GM18498 (cell line): ENCODE results near the gene HELQ.

Experiments
- ATAC-seq: cut with Tn5 transposase; IDR thresholded peaks from one replicate; pipeline ENCODE4 v1.9.1; 2021; ENCODE audit warnings: mild to moderate bottlenecking, moderate library complexity; ENCODE audit not compliant: unreplicated experiment

HELQ gene

DNA sequence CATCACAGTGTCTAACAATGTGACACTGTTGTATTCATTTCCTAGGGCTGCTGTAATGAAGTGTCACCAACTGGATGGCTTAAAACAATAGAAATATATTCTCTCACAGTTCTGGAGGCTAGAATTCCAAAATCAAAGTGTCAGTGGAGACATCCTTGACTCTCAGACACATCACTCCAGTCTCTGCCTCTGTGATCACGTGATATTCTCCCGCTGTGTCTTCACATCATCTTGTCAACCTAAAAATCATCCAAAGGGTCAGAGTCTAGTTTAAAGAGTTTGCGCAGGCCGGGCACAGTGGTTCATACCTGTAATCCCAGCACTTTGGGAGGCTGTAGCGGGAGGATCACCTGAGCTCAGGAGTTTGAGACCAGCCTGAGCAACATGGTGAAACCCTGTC, 84.4 kb downstream of the HELQ start:
- no peak for ATAC-seq

DNA sequence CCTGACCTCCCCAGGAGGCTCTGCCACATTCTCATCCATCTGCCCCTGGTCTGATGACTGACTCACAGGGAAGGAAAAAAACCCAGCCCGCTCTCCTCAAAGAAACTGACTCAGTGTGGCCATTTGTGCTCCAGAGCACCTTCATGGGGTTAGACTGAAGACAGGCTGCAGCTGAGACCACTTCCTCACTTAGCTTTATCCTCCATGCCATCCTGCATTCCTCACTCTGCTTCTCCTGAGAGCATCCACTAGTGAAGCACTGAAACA, 85.0 kb downstream of the HELQ start:
- ATAC-seq = no peak

DNA sequence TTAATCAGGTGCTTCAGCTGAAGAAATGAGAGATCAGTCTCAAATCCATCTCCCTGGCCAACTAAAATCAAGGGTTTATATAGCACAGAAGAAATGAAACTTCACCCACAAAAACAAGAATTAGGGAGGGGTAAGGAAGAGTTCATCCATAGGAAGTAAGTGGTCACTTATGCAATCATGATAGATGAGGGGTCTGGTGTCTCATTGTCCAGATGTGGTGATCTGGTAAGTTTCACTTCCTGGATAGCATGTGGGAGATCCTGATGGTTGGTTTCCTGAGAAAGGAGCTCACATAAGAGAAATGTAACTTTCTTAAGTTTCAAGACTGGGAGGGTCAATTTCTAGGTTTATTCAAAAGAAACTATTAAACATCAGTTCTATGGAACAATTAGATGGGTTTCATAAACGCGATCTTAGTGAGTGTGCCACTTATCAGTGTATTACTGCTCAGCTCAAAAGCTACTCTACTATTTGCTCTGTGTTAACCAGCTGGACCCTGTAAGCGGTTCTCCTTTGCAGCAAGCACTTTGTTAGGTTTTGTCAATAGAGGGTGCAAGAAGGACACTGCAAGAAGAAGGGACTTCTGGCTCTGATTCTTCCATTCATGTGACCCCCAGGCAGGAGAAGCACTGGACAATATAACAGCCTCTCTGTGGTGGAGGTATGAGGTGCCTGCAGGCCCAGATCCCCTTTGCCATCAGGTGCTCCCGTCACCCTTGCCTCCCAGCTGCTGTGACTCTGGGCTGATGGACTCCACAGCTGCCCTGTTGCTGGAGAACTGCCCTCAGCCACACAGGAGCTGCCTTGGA, 85.6 kb downstream of the HELQ start:
- ATAC-seq = no peak

DNA sequence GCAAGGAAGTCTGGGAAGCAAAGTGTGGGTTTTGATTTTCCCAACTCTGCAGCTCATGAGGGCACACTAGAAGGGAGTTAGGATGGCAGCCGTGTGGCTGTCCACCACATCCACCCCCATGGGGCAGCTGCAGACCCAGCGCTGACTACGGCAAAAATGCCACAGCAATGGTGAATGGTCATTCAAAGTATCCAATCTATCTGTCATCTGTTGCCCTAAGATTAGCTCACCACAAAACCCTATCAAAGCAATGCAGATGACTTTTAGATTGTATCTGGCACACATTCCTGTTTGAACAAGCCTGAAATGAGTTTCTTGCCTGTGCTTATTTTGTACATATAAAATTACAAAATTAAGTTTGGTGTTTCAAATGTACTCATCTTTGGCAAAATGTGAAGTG, 91.3 kb downstream of the HELQ start:
- ATAC-seq = no peak

DNA sequence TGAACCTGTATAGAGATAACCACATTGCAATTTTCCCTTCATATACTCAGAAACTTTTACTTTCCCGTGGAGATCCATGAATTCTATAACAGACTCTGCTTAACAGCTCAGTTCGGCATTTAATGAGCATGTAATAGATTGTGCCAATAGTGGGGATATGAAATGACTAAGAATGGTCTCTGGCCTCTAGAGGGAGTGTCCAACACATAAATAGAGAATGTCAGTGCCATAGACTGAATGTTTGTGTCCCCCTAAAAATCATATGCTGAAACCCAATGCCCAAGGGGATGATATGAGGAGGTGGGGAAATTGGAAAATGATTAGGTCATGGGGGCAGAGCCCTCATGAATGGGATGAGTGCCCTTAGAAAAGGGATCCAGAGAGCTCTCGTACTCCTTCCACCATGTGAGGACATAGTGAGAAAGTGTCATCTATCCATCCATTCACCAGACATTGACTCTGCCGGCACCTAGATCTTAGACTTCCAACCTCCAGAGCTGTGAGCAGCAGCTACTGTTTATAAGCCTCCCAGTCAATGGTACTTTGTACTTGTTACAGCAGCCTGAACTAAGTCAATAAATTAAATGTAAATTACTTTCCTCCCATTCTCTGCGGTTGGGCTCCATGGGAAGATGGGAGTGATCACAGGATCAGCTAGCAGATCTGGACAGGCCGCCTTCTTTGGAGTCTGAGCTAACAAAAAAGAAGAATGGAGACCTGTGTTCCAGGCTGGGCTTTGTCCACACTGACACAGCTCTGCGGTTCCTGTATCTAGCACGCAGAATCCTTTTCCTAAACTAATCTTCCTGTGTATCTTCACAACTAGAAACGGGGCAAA, 92.9 kb downstream of the HELQ start:
- peak; percentile 70 for ATAC-seq

DNA sequence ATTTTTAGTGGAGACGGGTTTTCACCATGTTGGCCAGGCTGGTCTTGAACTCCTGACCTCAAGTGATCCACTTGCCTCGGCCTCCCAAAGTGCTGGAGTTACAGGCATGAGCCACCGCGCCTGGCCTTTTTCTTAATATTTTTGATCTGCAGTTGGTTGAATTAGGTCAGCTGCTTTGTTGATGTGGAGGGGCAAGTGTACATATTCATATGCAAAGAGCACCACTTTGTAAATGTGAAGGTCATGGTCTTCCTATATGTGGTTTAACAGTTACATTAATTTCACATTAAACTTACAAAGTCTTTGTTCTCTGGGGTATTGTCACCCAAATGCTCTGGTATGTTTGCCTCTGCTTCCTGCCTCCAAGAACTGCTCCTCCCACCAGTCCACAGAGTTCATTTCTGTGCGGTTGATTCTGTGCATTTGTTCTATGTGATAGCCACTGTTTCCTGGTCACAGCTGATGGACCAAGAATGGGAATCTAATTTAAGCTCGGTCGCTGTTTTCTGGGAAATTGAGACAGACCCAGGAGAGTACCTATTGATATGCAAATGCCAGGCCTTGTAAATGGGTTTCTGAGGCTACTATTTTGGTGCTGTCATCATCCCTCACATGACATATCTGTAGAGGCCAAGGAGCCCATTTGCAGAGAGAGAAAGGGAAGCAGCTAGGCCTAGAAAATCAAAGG, 94.1 kb downstream of the HELQ start:
- no peak for ATAC-seq

DNA sequence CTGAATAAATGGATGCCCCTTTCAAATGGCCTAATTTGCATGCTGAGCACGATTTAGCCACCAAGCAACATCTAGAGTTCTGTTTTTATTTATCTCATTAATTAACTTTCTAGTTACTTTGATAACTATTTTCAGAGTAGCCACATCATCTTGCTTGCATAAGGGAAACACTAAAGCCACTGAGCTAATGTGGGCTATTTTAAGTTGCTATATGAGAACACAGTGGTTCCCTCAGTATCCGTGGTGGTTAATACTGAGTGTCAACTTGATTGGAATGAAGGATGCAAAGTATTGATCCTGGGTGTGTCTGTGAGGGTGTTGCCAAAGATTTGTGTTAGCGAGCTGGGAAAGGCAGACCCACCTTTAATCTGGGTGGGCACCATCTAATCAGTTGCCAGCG, 95.6 kb downstream of the HELQ start:
- ATAC-seq = no peak

DNA sequence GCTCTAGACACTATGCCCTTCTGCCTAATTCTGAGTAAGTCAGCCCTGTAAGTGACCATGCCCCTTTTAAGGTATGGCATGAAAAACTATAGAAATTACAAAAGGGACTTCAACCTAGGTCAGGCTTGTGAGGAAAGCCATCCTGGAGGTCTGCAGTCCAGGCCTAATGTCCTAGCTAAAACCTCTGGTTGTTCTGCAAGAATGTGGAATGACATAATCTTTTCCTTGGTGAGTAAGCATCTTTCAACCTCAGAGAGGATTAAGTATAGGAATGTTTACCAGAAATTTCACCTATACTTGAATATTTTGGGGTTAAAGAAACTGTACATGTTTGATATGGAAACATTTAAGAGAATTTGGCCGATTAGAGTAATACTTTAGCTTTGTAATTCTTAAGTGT, 97.2 kb downstream of the HELQ start:
- ATAC-seq = no peak
